NCI-H748 (cell line): ENCODE data around the gene FSIP1.
A peak's percentile ranks its signal among the peaks of the same experiment; 100 is the strongest.
"Not testable (repeated sequence)": the region's sequence is repeated elsewhere in the genome, so short reads cannot be mapped to it uniquely, and the experiment has no call there.

Experiments
- DNase-seq: peaks from one replicate; lab custom pipeline; 2025; ENCODE audit not compliant: unreplicated experiment; lab: John Stamatoyannopoulos, UW

The FSIP1 gene

DNA sequence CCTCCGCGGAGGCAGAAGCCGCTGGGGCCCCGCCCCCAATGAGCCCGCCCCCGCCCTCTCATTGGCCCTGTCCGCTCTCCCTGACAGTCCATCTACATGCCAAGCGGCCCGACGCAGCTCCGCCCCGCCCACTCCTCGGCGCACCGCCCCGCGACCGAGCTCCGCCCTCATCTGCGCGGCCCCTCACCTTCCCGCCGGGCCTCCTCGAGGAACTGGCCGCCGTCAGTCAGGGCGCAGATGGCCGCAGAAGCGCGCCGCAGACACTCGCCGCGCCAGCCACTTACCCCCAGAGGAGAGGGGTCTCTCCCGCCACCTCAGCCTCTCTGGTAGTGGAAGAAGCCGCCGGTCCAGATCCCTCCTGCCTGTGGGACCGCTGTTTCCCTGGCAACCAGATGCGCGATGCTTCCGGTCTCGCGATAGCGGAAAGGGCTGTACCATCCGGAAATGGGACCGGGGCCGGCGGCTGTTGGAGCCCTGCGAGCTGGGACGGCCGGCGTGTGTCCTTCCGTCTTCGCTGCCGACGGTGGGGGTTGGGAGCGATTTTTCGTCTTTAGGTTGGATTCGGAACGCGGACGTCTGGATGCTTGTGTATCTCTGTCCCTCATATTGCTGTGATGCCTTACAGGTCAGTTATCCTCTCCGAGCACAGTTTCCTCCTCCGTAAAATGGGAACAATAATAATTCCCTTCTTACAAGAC is at the start of gene FSIP1:
Gene FSIP1 (minus strand): TSS at position 401 of the 698 bp plus-strand sequence. CDS start 6,317 bp downstream, outside the sequence.
- DNase-seq: peak; percentile 93

GRCh38 chr15:39830166-39830565 is 47.5 kb upstream of the FSIP1 start:
- no peak for DNase-seq

GRCh38 chr15:39828374-39828931 is 45.8 kb upstream of the FSIP1 start:
- DNase-seq: peak; percentile 57

DNA sequence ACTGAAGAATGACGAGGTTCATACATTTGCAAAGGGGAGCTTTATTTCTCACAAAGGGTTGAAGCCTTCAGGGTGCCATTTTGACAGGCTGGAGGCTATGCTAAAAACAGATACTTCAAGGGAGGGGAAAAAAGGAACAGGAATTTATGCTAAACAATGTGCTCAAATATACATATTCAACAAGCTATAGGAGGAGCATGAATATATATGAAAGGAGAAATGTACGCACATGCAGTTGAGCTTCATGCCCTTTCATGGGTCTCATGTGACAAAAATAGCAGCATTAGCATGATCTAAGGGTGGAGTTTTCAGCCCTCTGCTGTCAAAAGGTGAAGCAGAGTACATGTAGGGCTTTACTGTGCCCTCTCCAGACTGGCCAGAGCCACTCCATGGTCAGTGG is 44.3 kb upstream of the FSIP1 start:
- DNase-seq: no peak

DNA sequence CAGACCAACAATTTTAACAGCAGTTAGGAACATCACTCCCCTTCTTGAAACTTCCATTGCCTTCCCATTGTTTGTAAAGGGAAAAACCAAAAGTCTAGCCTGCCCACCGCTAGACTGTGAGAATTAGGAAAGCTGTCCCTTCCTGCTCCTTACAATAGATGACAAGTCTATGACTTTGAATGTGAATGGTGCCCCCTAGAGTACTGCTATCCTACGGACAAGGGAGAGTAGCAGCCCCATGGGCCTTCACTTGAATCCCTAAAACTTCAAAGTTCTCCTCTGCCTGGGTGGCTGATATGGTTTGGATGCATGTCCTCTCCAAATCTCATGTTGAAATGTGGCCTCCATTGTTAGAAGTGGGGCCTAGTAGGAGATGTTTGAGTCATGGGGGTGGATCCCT is 41.0 kb upstream of the FSIP1 start:
- DNase-seq: no peak

DNA sequence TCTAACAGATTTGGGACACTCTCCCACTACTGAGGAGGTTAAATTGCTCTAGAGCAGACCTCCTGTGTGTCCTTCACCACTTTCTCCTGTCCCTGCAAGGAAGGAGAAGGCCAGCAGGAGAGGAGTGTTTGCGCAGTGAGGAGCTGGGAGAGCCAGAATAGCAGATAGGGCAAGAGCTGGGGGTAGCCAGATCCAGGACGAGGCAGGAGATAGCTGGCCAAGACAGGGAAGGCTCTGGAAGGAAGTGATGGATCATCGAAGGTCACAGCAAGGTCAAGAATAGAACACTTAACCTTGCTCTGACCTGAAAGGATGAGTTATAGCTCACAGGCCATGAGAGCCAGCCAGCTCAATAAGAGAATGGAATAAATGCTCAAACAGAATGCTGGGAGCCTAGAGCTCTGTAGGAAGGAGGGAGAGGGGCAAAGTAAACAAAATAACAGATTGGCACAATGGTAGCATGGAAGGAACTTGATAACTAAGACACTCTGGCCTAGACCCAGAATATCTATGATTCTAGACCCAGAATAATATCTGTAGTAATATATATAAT is 37.5 kb upstream of the FSIP1 start:
- no peak for DNase-seq

GRCh38 chr15:39819533-39819932 is 36.9 kb upstream of the FSIP1 start:
- DNase-seq: no peak

DNA sequence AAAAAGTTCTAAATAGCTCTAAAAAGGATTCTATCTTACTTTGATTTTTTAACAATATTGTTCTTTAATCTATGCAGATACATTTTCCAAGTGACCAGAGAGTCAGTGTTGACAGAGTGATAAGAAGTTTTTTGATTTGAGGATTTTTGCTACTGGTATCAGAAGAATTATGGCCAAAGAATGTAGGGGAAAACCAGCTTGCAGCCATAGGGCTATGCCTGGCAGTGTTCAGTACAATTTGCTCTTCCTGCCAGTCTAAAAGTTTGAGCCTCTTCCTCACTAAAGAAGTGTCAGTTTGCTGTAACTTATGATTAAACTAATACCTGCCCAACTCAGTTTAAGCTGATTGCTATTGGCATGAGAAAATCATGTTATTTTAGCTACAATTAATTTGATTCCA is 35.3 kb upstream of the FSIP1 start:
- DNase-seq: no peak

- no peak for DNase-seq
Observed at GRCh38 chr15:39814489-39814888, 31.8 kb upstream of the FSIP1 start.

GRCh38 chr15:39812651-39813050 is 30.0 kb upstream of the FSIP1 start:
- not testable (repeated sequence) for DNase-seq

DNA sequence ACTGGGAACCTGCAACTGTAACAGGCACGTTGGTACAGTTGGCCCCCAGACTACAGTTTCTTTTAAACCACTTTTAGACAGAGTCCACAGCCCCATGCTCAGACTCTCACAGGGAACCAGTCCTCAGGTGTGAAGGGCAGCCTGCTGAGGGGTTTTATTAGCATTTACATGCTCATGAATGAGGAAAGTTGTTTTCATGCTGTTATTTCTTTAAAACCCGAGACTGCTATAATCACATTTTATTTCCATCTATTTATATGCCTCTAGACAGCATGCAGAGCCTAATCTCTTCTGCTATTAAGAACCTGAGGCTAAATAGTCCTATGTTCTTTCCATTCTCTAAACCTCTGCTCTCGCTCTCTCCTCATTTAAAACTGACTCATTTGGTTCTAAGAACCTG is 26.3 kb upstream of the FSIP1 start:
- no peak for DNase-seq

GRCh38 chr15:39807791-39808190 is 25.1 kb upstream of the FSIP1 start:
- no peak for DNase-seq

DNA sequence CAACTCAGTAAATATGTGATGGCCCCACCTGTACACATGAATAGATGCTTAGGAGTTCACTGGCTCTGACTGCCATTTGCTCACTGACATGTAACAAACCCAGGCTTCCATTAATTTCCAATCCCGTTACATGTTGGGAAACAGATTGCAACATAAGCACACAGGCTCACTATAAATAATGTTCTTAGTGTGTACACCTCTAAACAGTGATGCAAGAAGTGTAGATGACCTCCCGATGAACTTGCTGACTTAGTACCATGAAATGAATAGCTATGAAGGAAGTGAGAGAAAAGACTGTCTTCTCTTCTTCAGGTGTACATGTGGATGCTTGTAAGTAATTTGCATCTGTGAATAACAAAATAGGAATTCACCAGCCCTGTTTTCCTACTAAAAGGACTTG is 21.4 kb upstream of the FSIP1 start:
- no peak for DNase-seq

GRCh38 chr15:39803016-39803415 is 20.4 kb upstream of the FSIP1 start:
- DNase-seq: no peak

- peak; percentile 33 for DNase-seq
Observed at GRCh38 chr15:39801641-39802309, 19.1 kb upstream of the FSIP1 start.

DNA sequence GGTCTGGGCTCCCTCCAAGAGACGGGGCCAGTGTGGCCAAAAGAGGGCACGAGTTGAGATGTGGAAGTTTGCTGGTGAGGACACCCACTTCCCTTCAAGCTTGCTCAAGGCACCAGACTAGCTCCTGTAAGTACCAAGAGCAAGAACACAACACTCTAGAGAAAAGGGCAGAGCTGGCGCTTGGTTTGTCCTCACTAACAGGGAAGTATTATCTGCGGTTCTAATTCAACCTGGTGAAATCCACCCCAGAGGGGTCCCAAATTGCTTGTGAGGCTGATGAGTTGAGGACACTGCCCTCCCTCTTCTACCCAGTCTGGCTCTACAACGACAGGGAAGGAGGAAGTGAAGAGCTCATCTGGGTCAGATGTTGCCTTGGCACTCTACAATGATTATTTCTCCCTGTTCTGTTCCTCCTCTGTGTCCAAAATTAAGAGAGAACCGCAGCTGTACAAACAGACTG is 16.9 kb upstream of the FSIP1 start:
- no peak for DNase-seq

- DNase-seq: no peak
Observed at GRCh38 chr15:39798382-39798781, 15.7 kb upstream of the FSIP1 start.

- DNase-seq: no peak
Observed at GRCh38 chr15:39797407-39797806, 14.8 kb upstream of the FSIP1 start.

DNA sequence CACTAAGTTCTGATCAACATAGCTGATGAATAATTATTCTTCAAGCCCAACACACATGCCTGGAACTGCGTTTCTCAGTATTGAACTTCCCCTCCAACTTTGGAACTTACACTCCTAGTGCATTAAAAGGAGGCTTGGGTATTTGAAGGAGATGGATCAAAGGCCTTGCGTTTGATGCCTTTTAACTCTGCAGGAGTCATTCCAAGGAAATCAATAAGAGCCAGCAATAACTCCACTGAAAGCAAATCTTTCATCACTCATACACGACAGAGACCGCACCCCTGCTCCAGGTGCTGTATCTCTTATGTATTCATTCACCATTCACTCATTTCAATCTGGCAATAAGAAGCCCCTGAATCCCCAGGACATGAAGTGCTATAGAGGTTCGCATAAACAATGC is 14.0 kb upstream of the FSIP1 start:
- DNase-seq: no peak

GRCh38 chr15:39795486-39795885 is 12.8 kb upstream of the FSIP1 start:
- no peak for DNase-seq

- DNase-seq: no peak
Observed at GRCh38 chr15:39794954-39795353, 12.3 kb upstream of the FSIP1 start.

GRCh38 chr15:39793923-39794322 is 11.3 kb upstream of the FSIP1 start:
- no peak for DNase-seq
